NCI-H69 (cell line): Measurements from ENCODE around the gene CAPN14.
A peak's percentile ranks its signal among the peaks of the same experiment; 100 is the strongest.

Experiments
- DNase-seq: peaks from one replicate; lab custom pipeline; 2025; lab: John Stamatoyannopoulos, UW

The CAPN14 gene

GRCh38 chr2:31241625-31242270 is 24.4 kb upstream of the CAPN14 start:
- peak; percentile 56 for DNase-seq

- DNase-seq = no peak
These were observed 23.4 kb upstream of the CAPN14 start for GRCh38 chr2:31240381-31241365.

- DNase-seq = no peak
These were observed 22.4 kb upstream of the CAPN14 start for GRCh38 chr2:31239593-31240177.

DNA sequence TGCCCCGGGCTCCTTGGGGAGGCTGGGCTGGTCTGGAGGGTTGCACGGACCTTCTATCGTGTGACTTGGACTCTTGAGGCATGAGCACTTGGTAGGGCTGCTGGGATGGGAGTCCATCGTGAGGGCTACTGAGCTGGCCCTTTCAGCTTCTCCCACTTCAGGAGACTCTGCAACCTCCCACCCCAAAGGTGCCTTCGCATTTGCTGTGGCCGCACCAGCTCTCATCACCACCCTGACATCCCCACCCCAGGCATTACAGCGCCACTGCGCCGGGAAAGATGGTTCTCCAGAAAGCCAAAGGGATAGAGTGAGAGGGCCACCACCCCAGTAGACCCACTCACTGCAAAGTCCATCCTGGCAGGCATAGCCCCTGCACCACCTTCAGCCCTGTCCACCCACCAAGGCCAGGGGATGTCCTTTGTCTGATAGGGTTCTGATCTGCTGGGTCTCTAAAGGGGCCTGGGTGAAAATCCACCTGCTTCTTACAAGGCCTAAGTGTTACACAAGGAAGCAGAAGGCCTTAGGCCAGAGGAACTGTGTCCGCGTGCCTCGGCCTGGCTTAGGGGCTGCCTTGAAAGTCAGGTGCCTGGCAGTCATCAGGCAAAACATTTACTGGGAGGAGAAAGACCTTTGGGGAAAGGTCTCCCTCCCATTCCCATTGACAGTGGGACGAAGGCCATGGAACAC is 21.7 kb upstream of the CAPN14 start:
- no peak for DNase-seq

DNA sequence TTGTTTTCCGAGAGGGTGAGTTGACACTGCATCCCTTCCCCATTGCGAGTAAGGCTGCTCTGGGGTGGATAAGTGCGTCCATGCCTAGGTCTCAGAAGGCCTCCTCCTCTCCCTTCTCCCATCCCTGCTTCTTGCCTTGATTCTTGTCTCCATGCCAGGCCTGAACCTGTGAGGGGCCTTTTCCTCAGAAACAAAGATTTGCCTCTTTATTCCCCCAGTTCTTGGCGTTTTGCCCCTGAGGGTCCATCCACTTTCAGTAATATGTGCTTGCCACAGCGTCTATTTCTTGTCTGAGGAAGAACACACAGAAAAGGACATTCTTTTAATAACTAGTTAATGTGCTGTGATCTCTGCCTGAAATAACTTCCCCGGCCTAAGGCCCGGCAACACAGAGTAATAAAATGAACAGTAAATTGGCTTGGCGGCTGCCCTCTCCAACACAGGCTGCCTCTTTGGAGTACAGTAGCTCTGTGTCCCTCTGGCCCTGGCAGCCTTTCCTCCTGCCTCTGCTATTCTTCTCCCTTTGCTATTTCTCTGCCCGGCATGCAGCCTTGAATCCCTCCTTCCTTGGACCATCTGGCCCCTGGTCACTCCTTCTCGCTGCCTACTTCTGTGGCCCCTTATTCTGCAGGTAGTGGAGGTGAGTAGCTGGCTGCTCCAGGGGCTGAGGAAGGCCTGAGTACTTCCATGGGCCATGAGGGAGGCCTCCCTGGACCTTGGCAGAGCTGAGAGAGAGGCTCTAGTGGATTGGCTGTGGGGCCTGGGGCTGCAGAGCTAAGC is 21.0 kb upstream of the CAPN14 start:
- no peak for DNase-seq

DNA sequence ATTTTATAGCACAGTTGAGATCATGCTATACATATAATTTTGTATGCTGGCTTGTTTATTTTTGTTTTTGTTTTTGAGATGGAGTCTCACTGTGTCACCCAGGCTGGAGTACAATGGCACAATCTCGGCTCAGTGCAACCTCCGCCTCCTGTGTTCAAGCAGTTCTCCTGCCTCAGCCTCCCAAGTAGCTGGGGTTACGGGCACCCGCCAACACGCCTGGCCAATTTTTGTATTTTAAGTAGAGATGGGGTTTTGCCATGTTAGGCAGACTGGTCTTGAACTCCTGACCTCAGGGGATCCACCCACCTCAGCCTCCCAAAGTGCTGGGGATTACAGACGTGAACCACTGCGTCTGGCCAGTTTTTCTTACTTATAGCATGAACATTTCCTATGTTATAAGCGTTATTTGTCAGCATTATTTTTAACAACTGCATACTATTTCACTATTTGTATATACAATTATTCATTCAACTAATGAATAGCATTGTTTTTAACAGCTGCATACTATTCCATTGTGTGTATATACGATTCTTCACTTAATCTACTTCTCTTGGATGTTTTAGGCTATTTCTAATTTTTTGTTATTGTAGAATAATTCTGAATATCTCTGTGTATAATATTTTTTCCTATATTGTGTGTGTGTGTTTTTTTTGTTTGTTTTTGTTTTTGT is 20.2 kb upstream of the CAPN14 start:
- DNase-seq = no peak

DNA sequence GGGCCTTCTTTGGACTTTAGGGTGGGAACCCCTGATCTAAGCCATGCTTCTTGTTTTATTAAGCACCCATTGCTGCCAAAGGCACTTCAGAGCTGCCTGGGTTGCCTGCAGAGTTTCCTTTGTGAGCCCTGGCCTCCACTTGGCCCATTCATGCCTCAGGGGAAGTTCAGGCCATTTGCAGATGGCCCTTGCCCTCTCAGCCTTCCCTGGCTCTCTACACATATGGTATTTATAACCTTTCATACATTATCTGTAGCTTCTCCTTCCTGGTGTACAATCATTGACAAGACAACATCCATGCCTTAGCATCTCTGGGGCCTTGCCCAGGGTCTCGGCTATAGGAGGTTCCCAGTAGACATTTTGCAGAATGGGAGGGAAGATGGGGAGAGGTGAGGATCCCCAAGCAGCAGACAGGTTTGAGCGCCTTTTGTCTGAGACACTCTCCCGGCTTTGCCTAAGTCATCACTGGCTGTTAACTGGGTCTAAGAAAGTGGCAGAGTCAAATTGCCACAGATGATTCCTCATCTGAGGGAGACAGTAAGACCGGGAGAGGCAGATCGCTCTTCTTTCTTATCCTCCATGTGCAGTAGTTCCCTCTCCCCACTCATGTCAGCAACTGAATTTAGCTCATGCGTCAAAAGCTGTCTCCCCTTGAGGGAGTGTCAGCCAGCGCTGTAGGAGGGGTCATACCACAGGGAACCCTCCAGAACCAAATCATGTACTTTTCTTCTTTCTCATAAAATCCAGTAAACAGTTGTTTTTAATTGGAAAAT is 19.3 kb upstream of the CAPN14 start:
- DNase-seq = no peak

GRCh38 chr2:31235504-31235902 is 18.2 kb upstream of the CAPN14 start:
- DNase-seq = peak; percentile 16

- no peak for DNase-seq
These were observed 17.6 kb upstream of the CAPN14 start for GRCh38 chr2:31234683-31235503.

- DNase-seq = peak; percentile 95
These were observed 16.7 kb upstream of the CAPN14 start, which contains the start of gene EHD3 for GRCh38 chr2:31233741-31234682. TSS of gene EHD3 (plus strand) at chr2:31234152. CDS start at chr2:31234622, 470 bp downstream.

GRCh38 chr2:31233231-31233630 is 15.9 kb upstream of the CAPN14 start:
- DNase-seq = peak; percentile 87

- DNase-seq = no peak
These were observed 15.3 kb upstream of the CAPN14 start for GRCh38 chr2:31232586-31232985.

DNA sequence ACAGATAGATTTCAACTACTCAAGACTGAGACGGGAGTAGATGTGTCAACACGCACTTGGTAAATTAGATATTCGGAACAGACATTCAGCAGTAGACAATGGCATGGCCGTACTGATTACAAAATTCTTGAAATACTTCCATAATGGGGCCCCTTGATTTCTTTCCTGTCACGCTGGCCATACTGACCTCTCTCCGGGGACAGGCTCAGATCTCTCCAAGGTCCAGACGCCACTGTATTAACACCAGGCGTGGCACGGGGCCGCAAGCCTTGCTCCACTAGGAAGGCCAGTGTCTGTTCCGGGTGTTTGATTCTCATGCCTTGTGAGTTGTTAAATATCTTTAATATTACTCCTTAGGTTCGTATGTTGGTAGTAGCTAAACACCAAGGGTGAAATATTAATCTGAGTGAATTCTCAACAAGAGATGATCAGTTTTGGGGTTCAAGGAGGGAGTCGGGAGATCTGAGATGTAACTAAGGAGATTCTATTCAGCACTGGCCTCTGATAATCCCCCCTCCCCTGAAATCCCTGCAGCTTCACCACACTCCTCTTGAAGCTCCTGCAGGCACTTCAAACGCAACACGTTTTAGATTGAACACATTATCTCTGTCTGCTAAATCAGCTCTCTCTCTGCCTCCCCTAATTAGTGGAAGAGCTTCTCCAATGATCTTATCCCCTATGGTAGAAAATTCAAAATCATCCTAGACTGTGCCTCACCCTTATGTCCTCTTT is 14.4 kb upstream of the CAPN14 start:
- no peak for DNase-seq

- no peak for DNase-seq
These were observed 13.4 kb upstream of the CAPN14 start for GRCh38 chr2:31230751-31231150.

DNA sequence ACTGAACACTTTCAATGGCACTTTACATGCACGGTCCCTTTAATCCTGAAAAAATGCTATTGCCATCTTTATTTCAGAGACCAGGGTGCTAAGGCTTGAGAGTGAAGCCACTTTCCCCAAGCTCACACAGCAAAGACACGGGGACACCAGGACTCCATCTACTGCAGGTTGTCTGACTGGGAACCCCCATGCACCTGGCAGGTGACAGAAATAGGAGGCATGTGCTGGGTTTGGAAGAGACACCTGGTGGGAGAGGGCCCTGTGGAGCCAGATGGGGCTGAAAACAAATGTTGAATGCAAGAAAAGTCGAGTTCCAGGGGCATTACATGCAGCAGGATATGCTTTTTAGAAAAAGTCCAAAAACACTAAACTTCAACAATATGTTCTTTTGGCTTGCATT is 11.4 kb upstream of the CAPN14 start:
- peak; percentile 56 for DNase-seq

DNA sequence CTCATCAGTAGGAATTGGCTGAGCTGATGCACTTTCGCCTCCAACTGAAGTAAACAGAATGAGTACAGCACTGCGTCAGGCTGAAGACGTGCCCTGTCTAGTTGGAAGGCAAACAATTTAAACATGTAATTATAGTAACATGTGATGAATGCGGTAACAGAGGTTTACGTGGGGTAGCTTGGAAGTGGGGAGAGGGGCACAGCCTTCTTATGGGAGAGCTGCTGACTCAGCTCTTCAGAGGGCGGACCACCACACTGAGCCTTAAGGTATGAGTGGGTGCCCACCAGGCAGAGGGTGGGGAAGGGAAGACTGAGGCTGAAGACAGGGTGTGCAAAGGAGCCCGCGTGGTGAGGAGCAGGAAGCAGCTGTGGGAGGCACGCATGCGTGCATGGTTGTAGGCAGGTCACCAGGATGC is 10.4 kb upstream of the CAPN14 start:
- DNase-seq = peak; percentile 85

DNA sequence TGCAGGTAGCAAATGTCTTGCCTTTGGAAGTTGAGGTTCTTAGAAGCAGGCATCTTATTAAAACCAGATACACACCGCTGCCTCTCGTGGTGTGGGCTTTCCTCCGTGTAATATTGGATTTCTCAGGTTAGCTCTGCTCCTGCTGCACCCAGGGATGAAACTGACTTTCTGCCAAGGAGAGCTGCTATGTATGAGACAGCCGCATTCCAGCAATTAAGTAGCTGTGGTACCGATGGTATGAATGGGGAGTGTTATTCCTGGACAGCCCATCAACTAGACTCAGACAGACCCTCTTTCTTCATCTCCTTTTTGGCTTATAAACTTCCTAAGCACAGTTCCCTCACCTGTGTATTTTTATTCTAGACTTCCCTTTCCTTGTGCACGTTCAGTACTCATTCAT is 9.8 kb upstream of the CAPN14 start:
- peak; percentile 49 for DNase-seq
